Endodermal cell (in vitro differentiated cells): ENCODE measurements around the gene TMF1. TPM values are rescaled to one million over a fixed set of nuclear protein-coding genes. Genes with fewer than 3 reads are reported as not detected.

Experiments used
- DNase-seq: peaks from one replicate; pipeline ENCODE4 v3.0.0-alpha.2; 2017
- H3K27ac ChIP-seq: 2 replicates; pipeline ENCODE4 v1.5.1; 2013; ENCODE audit warnings: mild to moderate bottlenecking, low read depth, low read length, moderate library complexity
- H3K27me3 ChIP-seq: 2 replicates; pipeline ENCODE4 v1.6.1; 2013; ENCODE audit warnings: mild to moderate bottlenecking, low read length, moderate library complexity; ENCODE audit not compliant: insufficient read depth, control insufficient read depth, poor library complexity, severe bottlenecking
- H3K36me3 ChIP-seq: 2 replicates; pipeline ENCODE4 v1.7.0; 2013; ENCODE audit warnings: mild to moderate bottlenecking, low read length, moderate library complexity; ENCODE audit not compliant: control insufficient read depth, insufficient read depth
- H3K4me1 ChIP-seq: one replicate; pipeline ENCODE4 v1.7.0; 2013; ENCODE audit warnings: low read length; ENCODE audit not compliant: control insufficient read depth, insufficient read depth
- H3K4me3 ChIP-seq: 2 replicates; pipeline ENCODE4 v1.5.1; 2013; ENCODE audit warnings: mild to moderate bottlenecking, low read length, moderate library complexity
- H3K9ac ChIP-seq: 2 replicates; pipeline ENCODE4 v1.6.1; 2013; ENCODE audit warnings: mild to moderate bottlenecking, low read length, moderate library complexity; ENCODE audit not compliant: poor library complexity, severe bottlenecking; ENCODE audit errors: extremely low read depth
- H3K9me3 ChIP-seq: 2 replicates; pipeline ENCODE4 v1.6.1; 2013; ENCODE audit warnings: mild to moderate bottlenecking, low read length, moderate library complexity; ENCODE audit not compliant: control insufficient read depth
- H3K27ac Mint-ChIP-seq: 2 replicates; pipeline ENCODE4 v1.8.0; 2020; ENCODE audit warnings: mixed read lengths
- H3K27me3 Mint-ChIP-seq: 2 replicates; pipeline ENCODE4 v1.8.0; 2021; ENCODE audit warnings: mild to moderate bottlenecking, mixed read lengths; ENCODE audit not compliant: insufficient read depth
- H3K36me3 Mint-ChIP-seq: 2 replicates; pipeline ENCODE4 v1.8.0; 2020; ENCODE audit warnings: low read depth, mixed read lengths
- H3K4me1 Mint-ChIP-seq: 2 replicates; pipeline ENCODE4 v1.8.0; 2020; ENCODE audit warnings: mixed read lengths
- H3K4me3 Mint-ChIP-seq: 2 replicates; pipeline ENCODE4 v1.8.0; 2020; ENCODE audit warnings: mild to moderate bottlenecking, moderate library complexity, mixed read lengths
- H3K9me3 Mint-ChIP-seq: 2 replicates; pipeline ENCODE4 v1.8.0; 2020; ENCODE audit warnings: mild to moderate bottlenecking, mixed read lengths
- CTCF ChIP-seq: fragments of 200-600 bp; sonication (generic); conservative IDR thresholded peaks from 2 replicates; pipeline ENCODE4 v1.5.0; 2021; ENCODE audit warnings: antibody characterized with exemption, mild to moderate bottlenecking
- WGBS, 2 experiments: methylation state at CpG; one replicate each; pipeline versions ENCODE4 v1.1.5 to v1.1.7; 2013; ENCODE audit warnings: missing lambda C conversion rate in 2 of 2, mixed read lengths in 1 of 2; ENCODE audit not compliant: insufficient coverage in 1 of 2, insufficient read length in 1 of 2; 5-methylcytosine and 5-hydroxymethylcytosine counted together
- microRNA-seq: library from miRNA; unstranded; fragments of <30 nt; microRNA quantifications from one replicate; pipeline ENCODE4 v1.2.0, GENCODE V29; 2020; ENCODE audit warnings: borderline microRNAs expressed
- total RNA-seq, 2 donors: library from RNA; stranded (reverse); fragmentation: NEBNext Ultra II Directional in 1 of 2; extraction: Animal tissue kit (Norgen Biotek cat#: 25700) in 1 of 2; gene quantifications; 2 replicates in 1 of 2; 3 replicates in 1 of 2; pipeline ENCODE4 v1.2.1, GENCODE V29; 2021

TMF1 gene
- total RNA-seq, 2 donors from 2014 or later: 25.6 to 31.3 TPM

- Mint-ChIP-seq H3K36me3 (peaks cover 24% of the 10 kb centered on the region), H3K27me3 (no peaks in the 10 kb centered on the region), H3K4me3 (no peak overlapping the region), H3K4me1 (no peaks in the 10 kb centered on the region), H3K27ac (no peak overlapping the region), H3K9me3 (no peaks in the 10 kb centered on the region)
- no peak for DNase-seq
- no peak for TF ChIP-seq CTCF
- Histone ChIP-seq H3K4me3 (no peak overlapping the region), H3K27ac (no peak overlapping the region), H3K36me3 (peaks cover 49% of the 10 kb centered on the region), H3K9ac (no peak overlapping the region), H3K27me3 (no peaks in the 10 kb centered on the region), H3K9me3 (no peaks in the 10 kb centered on the region), H3K4me1 (no peaks in the 10 kb centered on the region)
- WGBS, 2 experiments: 85 to 94% methylated on average over 4 to 5 of the region's 5 CpGs
These were observed 77.4 kb downstream of the TMF1 start for GRCh38 chr3:68974711-68975110.

GRCh38 chr3:68973639-68974038 lies 78.5 kb downstream of the TMF1 start:
- H3K9ac ChIP-seq: no peak overlapping the region
- peak; percentile 13 for TF ChIP-seq CTCF
- H3K36me3 Mint-ChIP-seq: peaks cover 24% of the 10 kb centered on the region
- H3K27me3 ChIP-seq: peaks cover 8% of the 10 kb centered on the region
- no peak overlapping the region for H3K27ac ChIP-seq
- no peak overlapping the region for H3K4me3 Mint-ChIP-seq
- no peaks in the 10 kb centered on the region for H3K27me3 Mint-ChIP-seq
- H3K4me1 ChIP-seq: no peaks in the 10 kb centered on the region
- H3K9me3 ChIP-seq: no peaks in the 10 kb centered on the region
- no peak overlapping the region for H3K27ac Mint-ChIP-seq
- 90% methylated on average over 6 to 7 of the region's 7 CpGs for WGBS, 2 experiments
- DNase-seq: peak; percentile 82
- no peaks in the 10 kb centered on the region for H3K9me3 Mint-ChIP-seq
- no peaks in the 10 kb centered on the region for H3K4me1 Mint-ChIP-seq
- H3K4me3 ChIP-seq: no peak overlapping the region
- H3K36me3 ChIP-seq: peaks cover 39% of the 10 kb centered on the region

GRCh38 chr3:68972358-68972979 lies 79.7 kb downstream of the TMF1 start:
- Histone ChIP-seq H3K27ac (no peak overlapping the region), H3K4me3 (no peak overlapping the region), H3K4me1 (no peaks in the 10 kb centered on the region), H3K9ac (no peak overlapping the region), H3K36me3 (peaks cover 28% of the 10 kb centered on the region), H3K27me3 (peaks cover 8% of the 10 kb centered on the region), H3K9me3 (no peaks in the 10 kb centered on the region)
- Mint-ChIP-seq H3K27ac (no peak overlapping the region), H3K27me3 (no peaks in the 10 kb centered on the region), H3K4me1 (no peaks in the 10 kb centered on the region), H3K9me3 (no peaks in the 10 kb centered on the region), H3K4me3 (no peak overlapping the region), H3K36me3 (peaks cover 15% of the 10 kb centered on the region)
- peak; percentile 95 for TF ChIP-seq CTCF
- peak; percentile 95 for DNase-seq
- WGBS, 2 experiments: 32 to 35% methylated on average over 8 to 11 of the region's 11 CpGs

Small RNA genes lying within 50 kb of the gene (microRNA-seq; reads per million reads assigned to microRNA genes)
- gene MIR3136: not detected

Other genes with a start within 250 kb of the TMF1 start
- gene TAFA4, start 119.8 kb downstream of the TMF1 start, total RNA-seq: under 1 TPM; 0.42 to 0.73 TPM
- 10 to 100 TPM; 22.2 to 42.8 TPM for gene EOGT, start 38.6 kb downstream of the TMF1 start, total RNA-seq
- gene UBA3, start 28.0 kb upstream of the TMF1 start, total RNA-seq: 10 to 100 TPM; 74.6 to 76.6 TPM
- 10 to 100 TPM; 20.6 to 28.7 TPM for gene ARL6IP5, start 32.6 kb upstream of the TMF1 start, total RNA-seq
- not detected for gene LMOD3, start 70.3 kb upstream of the TMF1 start, total RNA-seq